Measurements from ENCODE around the gene RBM15. TPM values are rescaled to one million over a fixed set of nuclear protein-coding genes. Genes with fewer than 3 reads are reported as not detected.

The RBM15 gene
- total and polyA plus RNA-seq, 2 donors (not counting 1 experiment from before 2014, with no cell fraction given): 8.4 to 25.9 TPM

- Histone ChIP-seq H3K27ac (ENCODE audit: insufficient read depth, low read length) (no peak overlapping the region), H2AFZ (ENCODE audit: low read length) (no peak overlapping the region), H3K4me3 (replicated peaks in 1 of 4; ENCODE audit: control extremely low read depth in 1 of 4, insufficient read depth in 1 of 4, low read depth in 3 of 4, low read length in 4 of 4) (peak overlapping the region in 3 of 4 experiments; percentile 63 to 99 (median 96)), H3K27me3 (ENCODE audit: control insufficient read depth, insufficient read depth, low read length) (no peaks in the 10 kb centered on the region), H3K4me2 (ENCODE audit: extremely low read depth, insufficient read depth, low read length) (peak overlapping the region; percentile 96), H3K9ac (ENCODE audit: insufficient read depth, low read length) (no peak overlapping the region), H3K36me3 (ENCODE audit: control insufficient read depth, insufficient read depth, low read length) (peaks cover 21% of the 10 kb centered on the region), H3K4me1 (ENCODE audit: control insufficient read depth, extremely low read depth, insufficient read depth, low read length) (peaks cover 22% of the 10 kb centered on the region), H4K20me1 (ENCODE audit: control insufficient read depth, extremely low read depth, insufficient read depth, low read length) (peaks cover 2% of the 10 kb centered on the region), H3K79me2 (ENCODE audit: control insufficient read depth, insufficient read depth, low read length) (peaks cover 85% of the 10 kb centered on the region), H3K9me3 (ENCODE audit: control insufficient read depth, insufficient read depth, low read depth, low read length) (no peaks in the 10 kb centered on the region)
- no peak for TF ChIP-seq EZH2 (IDR thresholded peaks at IDR 0.05; ENCODE audit: low read length, missing control alignments)
- TF ChIP-seq CTCF (conservative IDR thresholded peaks at IDR 0.05 in 1 of 2, IDR thresholded peaks at IDR 0.05 in 1 of 2; ENCODE audit: low read depth in 1 of 2, low read length in 2 of 2): no peak
- DNase-seq (ENCODE audit: low read depth in 2 of 2): no peak
Observed at GRCh38 chr1:110343249-110343648, 4.1 kb downstream of the RBM15 start.

GRCh38 chr1:110344152-110344551 lies 5.0 kb downstream of the RBM15 start:
- Histone ChIP-seq H3K27ac (ENCODE audit: insufficient read depth, low read length) (no peak overlapping the region), H3K79me2 (ENCODE audit: control insufficient read depth, insufficient read depth, low read length) (peaks cover 94% of the 10 kb centered on the region), H4K20me1 (ENCODE audit: control insufficient read depth, extremely low read depth, insufficient read depth, low read length) (peaks cover 2% of the 10 kb centered on the region), H3K4me1 (ENCODE audit: control insufficient read depth, extremely low read depth, insufficient read depth, low read length) (peaks cover 27% of the 10 kb centered on the region), H3K9me3 (ENCODE audit: control insufficient read depth, insufficient read depth, low read depth, low read length) (no peaks in the 10 kb centered on the region), H3K4me2 (ENCODE audit: extremely low read depth, insufficient read depth, low read length) (peak overlapping the region; percentile 40), H3K27me3 (ENCODE audit: control insufficient read depth, insufficient read depth, low read length) (no peaks in the 10 kb centered on the region), H3K36me3 (ENCODE audit: control insufficient read depth, insufficient read depth, low read length) (peaks cover 21% of the 10 kb centered on the region), H3K9ac (ENCODE audit: insufficient read depth, low read length) (no peak overlapping the region), H3K4me3 (replicated peaks in 1 of 4; ENCODE audit: control extremely low read depth in 1 of 4, insufficient read depth in 1 of 4, low read depth in 3 of 4, low read length in 4 of 4) (peak overlapping the region in 2 of 4 experiments; percentile 63 to 96), H2AFZ (ENCODE audit: low read length) (no peak overlapping the region)
- DNase-seq (ENCODE audit: low read depth in 2 of 2): no peak
- TF ChIP-seq CTCF (conservative IDR thresholded peaks at IDR 0.05 in 1 of 2, IDR thresholded peaks at IDR 0.05 in 1 of 2; ENCODE audit: low read depth in 1 of 2, low read length in 2 of 2): no peak
- TF ChIP-seq EZH2 (IDR thresholded peaks at IDR 0.05; ENCODE audit: low read length, missing control alignments): no peak

- TF ChIP-seq CTCF (conservative IDR thresholded peaks at IDR 0.05 in 1 of 2, IDR thresholded peaks at IDR 0.05 in 1 of 2; ENCODE audit: low read depth in 1 of 2, low read length in 2 of 2) (no peak), EZH2 (IDR thresholded peaks at IDR 0.05; ENCODE audit: low read length, missing control alignments) (no peak)
- no peaks in the 10 kb centered on the region for H3K9me3 ChIP-seq (ENCODE audit: control insufficient read depth, insufficient read depth, low read depth, low read length)
- H3K36me3 ChIP-seq (ENCODE audit: control insufficient read depth, insufficient read depth, low read length): peaks cover 21% of the 10 kb centered on the region
- no peak overlapping the region for H3K4me3 ChIP-seq (replicated peaks in 1 of 4; ENCODE audit: control extremely low read depth in 1 of 4, insufficient read depth in 1 of 4, low read depth in 3 of 4, low read length in 4 of 4)
- H3K9ac ChIP-seq (ENCODE audit: insufficient read depth, low read length): no peak overlapping the region
- peak in 1 of 2 donors; percentile 16 for DNase-seq (ENCODE audit: low read depth in 2 of 2)
- no peak overlapping the region for H3K27ac ChIP-seq (ENCODE audit: insufficient read depth, low read length)
- peaks cover 2% of the 10 kb centered on the region for H4K20me1 ChIP-seq (ENCODE audit: control insufficient read depth, extremely low read depth, insufficient read depth, low read length)
- no peak overlapping the region for H3K4me2 ChIP-seq (ENCODE audit: extremely low read depth, insufficient read depth, low read length)
- H3K79me2 ChIP-seq (ENCODE audit: control insufficient read depth, insufficient read depth, low read length): peaks cover 96% of the 10 kb centered on the region
- no peak overlapping the region for H2AFZ ChIP-seq (ENCODE audit: low read length)
- H3K27me3 ChIP-seq (ENCODE audit: control insufficient read depth, insufficient read depth, low read length): no peaks in the 10 kb centered on the region
- peaks cover 25% of the 10 kb centered on the region for H3K4me1 ChIP-seq (ENCODE audit: control insufficient read depth, extremely low read depth, insufficient read depth, low read length)
Observed at GRCh38 chr1:110345480-110345879, 6.3 kb downstream of the RBM15 start.

Measured in fibroblast of lung (primary cell).